DMS79 (cell line): Measurements from ENCODE around the gene RALB.
"Not testable (repeated sequence)": the region's sequence is repeated elsewhere in the genome, so short reads cannot be mapped to it uniquely, and the experiment has no call there.

Experiments
- DNase-seq: peaks from one replicate; lab custom pipeline; 2025; lab: John Stamatoyannopoulos, UW

Gene RALB

GRCh38 chr2:120224735-120225548, 27.7 kb upstream of the RALB start:
- DNase-seq, result no peak

- DNase-seq, result no peak
These were observed 27.0 kb upstream of the RALB start for GRCh38 chr2:120225549-120226065.

- DNase-seq, result no peak
These were observed 26.3 kb upstream of the RALB start for GRCh38 chr2:120226316-120226715.

GRCh38 chr2:120227111-120227991, 25.3 kb upstream of the RALB start:
- DNase-seq, result no peak

- DNase-seq, result no peak
These were observed 24.1 kb upstream of the RALB start for GRCh38 chr2:120228503-120228902.

- DNase-seq, result no peak
These were observed 23.3 kb upstream of the RALB start for GRCh38 chr2:120229341-120229740.

GRCh38 chr2:120230515-120231471, 21.9 kb upstream of the RALB start:
- DNase-seq, result no peak

- DNase-seq, result no peak
These were observed 21.1 kb upstream of the RALB start for GRCh38 chr2:120231564-120231973.

GRCh38 chr2:120231974-120232635, 20.5 kb upstream of the RALB start:
- DNase-seq, result peak; percentile 49

- no peak for DNase-seq
These were observed 19.4 kb upstream of the RALB start for GRCh38 chr2:120233292-120233691.

- not testable (repeated sequence) for DNase-seq
These were observed 17.5 kb upstream of the RALB start for GRCh38 chr2:120235158-120235557.

- no peak for DNase-seq
These were observed 17.0 kb upstream of the RALB start for GRCh38 chr2:120235681-120236080.

GRCh38 chr2:120236316-120236715, 16.3 kb upstream of the RALB start:
- DNase-seq, result no peak

- DNase-seq, result no peak
These were observed 15.9 kb upstream of the RALB start for GRCh38 chr2:120236791-120237190.

- no peak for DNase-seq
These were observed 15.2 kb upstream of the RALB start for GRCh38 chr2:120237491-120237902.

GRCh38 chr2:120238728-120239487, 13.7 kb upstream of the RALB start:
- no peak for DNase-seq

- no peak for DNase-seq
These were observed 13.0 kb upstream of the RALB start for GRCh38 chr2:120239488-120240287.

GRCh38 chr2:120240901-120241429, 11.7 kb upstream of the RALB start:
- no peak for DNase-seq

- DNase-seq, result no peak
These were observed 11.0 kb upstream of the RALB start for GRCh38 chr2:120241684-120242083.
